Measurements from ENCODE around the gene ZNF25. TPM values are rescaled to one million over a fixed set of nuclear protein-coding genes. Genes with fewer than 3 reads are reported as not detected.

ZNF25 gene
- total and polyA plus RNA-seq, 2 donors from 2014 or later: 5.5 to 10.8 TPM

GRCh38 chr10:37992083-37992482 lies 15.6 kb upstream of the ZNF25 start:
- H3K4me3 ChIP-seq (ENCODE audit: low read length in 3 of 3): no peak overlapping the region
- no peak overlapping the region for H3K27ac ChIP-seq (ENCODE audit: low read depth in 2 of 2, low read length in 2 of 2)
- intact Hi-C loops (cut with DNase I): no loop called here
- FAIRE-seq (no peak), DNase-seq (no peak)
- H3K36me3 ChIP-seq (ENCODE audit: control insufficient read depth in 2 of 3, insufficient read depth in 3 of 3, low read length in 3 of 3): no peaks in the 10 kb centered on the region
- no peaks in the 10 kb centered on the region for H3K27me3 ChIP-seq (ENCODE audit: control insufficient read depth, insufficient read depth, low read length)
- H3K9ac ChIP-seq (ENCODE audit: low read length in 3 of 3): no peak overlapping the region
- TF ChIP-seq CTCF (IDR thresholded peaks at IDR 0.05; ENCODE audit: borderline replicate concordance, extremely low read depth, insufficient read depth): no peak
- H3K4me1 ChIP-seq (ENCODE audit: control insufficient read depth in 2 of 3, insufficient read depth in 2 of 3, low read depth in 1 of 3, low read length in 3 of 3): no peaks in the 10 kb centered on the region
- no peaks in the 10 kb centered on the region for H3K9me3 ChIP-seq (ENCODE audit: control insufficient read depth in 2 of 3, insufficient read depth in 1 of 3, low read length in 3 of 3)

GRCh38 chr10:37991655-37992054 lies 15.2 kb upstream of the ZNF25 start:
- FAIRE-seq: no peak
- intact Hi-C loops (cut with DNase I): no loop called here
- Histone ChIP-seq H3K4me1 (ENCODE audit: control insufficient read depth in 2 of 3, insufficient read depth in 2 of 3, low read depth in 1 of 3, low read length in 3 of 3) (no peaks in the 10 kb centered on the region), H3K27me3 (ENCODE audit: control insufficient read depth, insufficient read depth, low read length) (no peaks in the 10 kb centered on the region), H3K9me3 (ENCODE audit: control insufficient read depth in 2 of 3, insufficient read depth in 1 of 3, low read length in 3 of 3) (no peaks in the 10 kb centered on the region), H3K36me3 (ENCODE audit: control insufficient read depth in 2 of 3, insufficient read depth in 3 of 3, low read length in 3 of 3) (no peaks in the 10 kb centered on the region), H3K4me3 (ENCODE audit: low read length in 3 of 3) (no peak overlapping the region), H3K9ac (ENCODE audit: low read length in 3 of 3) (no peak overlapping the region), H3K27ac (ENCODE audit: low read depth in 2 of 2, low read length in 2 of 2) (no peak overlapping the region)
- no peak for DNase-seq
- TF ChIP-seq CTCF (IDR thresholded peaks at IDR 0.05; ENCODE audit: borderline replicate concordance, extremely low read depth, insufficient read depth): no peak

GRCh38 chr10:37976880-37977203 lies 395 bp upstream of the ZNF25 start:
- peak overlapping the region in 1 of 2 donors; percentile 7 for H3K27ac ChIP-seq (ENCODE audit: low read depth in 2 of 2, low read length in 2 of 2)
- peaks cover 0 to 7% (median 6%) of the 10 kb centered on the region in 3 donors for H3K4me1 ChIP-seq (ENCODE audit: control insufficient read depth in 2 of 3, insufficient read depth in 2 of 3, low read depth in 1 of 3, low read length in 3 of 3)
- no peaks in the 10 kb centered on the region for H3K36me3 ChIP-seq (ENCODE audit: control insufficient read depth in 2 of 3, insufficient read depth in 3 of 3, low read length in 3 of 3)
- peak overlapping the region; percentile 65 to 94 (median 92) for H3K9ac ChIP-seq (ENCODE audit: low read length in 3 of 3)
- TF ChIP-seq CTCF (IDR thresholded peaks at IDR 0.05; ENCODE audit: borderline replicate concordance, extremely low read depth, insufficient read depth): no peak
- H3K27me3 ChIP-seq (ENCODE audit: control insufficient read depth, insufficient read depth, low read length): no peaks in the 10 kb centered on the region
- DNase-seq: no peak
- intact Hi-C loops (cut with DNase I): no loop called here
- no peaks in the 10 kb centered on the region for H3K9me3 ChIP-seq (ENCODE audit: control insufficient read depth in 2 of 3, insufficient read depth in 1 of 3, low read length in 3 of 3)
- FAIRE-seq: no peak
- peak overlapping the region; percentile 78 to 98 (median 96) for H3K4me3 ChIP-seq (ENCODE audit: low read length in 3 of 3)

- H3K9ac ChIP-seq (ENCODE audit: low read length in 3 of 3): peak overlapping the region; percentile 63 to 88 (median 84)
- peaks cover 0 to 7% (median 6%) of the 10 kb centered on the region in 3 donors for H3K4me1 ChIP-seq (ENCODE audit: control insufficient read depth in 2 of 3, insufficient read depth in 2 of 3, low read depth in 1 of 3, low read length in 3 of 3)
- no peak for TF ChIP-seq CTCF (IDR thresholded peaks at IDR 0.05; ENCODE audit: borderline replicate concordance, extremely low read depth, insufficient read depth)
- peak overlapping the region; percentile 91 to 92 for H3K27ac ChIP-seq (ENCODE audit: low read depth in 2 of 2, low read length in 2 of 2)
- H3K36me3 ChIP-seq (ENCODE audit: control insufficient read depth in 2 of 3, insufficient read depth in 3 of 3, low read length in 3 of 3): peaks cover 0 to 2% (median 0%) of the 10 kb centered on the region in 3 donors
- intact Hi-C loops (cut with DNase I): no loop called here
- FAIRE-seq (no peak), DNase-seq (peak in 2 of 5 donors; percentile 18 to 40)
- no peaks in the 10 kb centered on the region for H3K9me3 ChIP-seq (ENCODE audit: control insufficient read depth in 2 of 3, insufficient read depth in 1 of 3, low read length in 3 of 3)
- peak overlapping the region; percentile 78 to 98 (median 96) for H3K4me3 ChIP-seq (ENCODE audit: low read length in 3 of 3)
- H3K27me3 ChIP-seq (ENCODE audit: control insufficient read depth, insufficient read depth, low read length): no peaks in the 10 kb centered on the region
Observed at GRCh38 chr10:37975401-37975991, 951 bp downstream of the ZNF25 start.
